ENCODE results near the gene PPFIA2.

PPFIA2 gene

DNA sequence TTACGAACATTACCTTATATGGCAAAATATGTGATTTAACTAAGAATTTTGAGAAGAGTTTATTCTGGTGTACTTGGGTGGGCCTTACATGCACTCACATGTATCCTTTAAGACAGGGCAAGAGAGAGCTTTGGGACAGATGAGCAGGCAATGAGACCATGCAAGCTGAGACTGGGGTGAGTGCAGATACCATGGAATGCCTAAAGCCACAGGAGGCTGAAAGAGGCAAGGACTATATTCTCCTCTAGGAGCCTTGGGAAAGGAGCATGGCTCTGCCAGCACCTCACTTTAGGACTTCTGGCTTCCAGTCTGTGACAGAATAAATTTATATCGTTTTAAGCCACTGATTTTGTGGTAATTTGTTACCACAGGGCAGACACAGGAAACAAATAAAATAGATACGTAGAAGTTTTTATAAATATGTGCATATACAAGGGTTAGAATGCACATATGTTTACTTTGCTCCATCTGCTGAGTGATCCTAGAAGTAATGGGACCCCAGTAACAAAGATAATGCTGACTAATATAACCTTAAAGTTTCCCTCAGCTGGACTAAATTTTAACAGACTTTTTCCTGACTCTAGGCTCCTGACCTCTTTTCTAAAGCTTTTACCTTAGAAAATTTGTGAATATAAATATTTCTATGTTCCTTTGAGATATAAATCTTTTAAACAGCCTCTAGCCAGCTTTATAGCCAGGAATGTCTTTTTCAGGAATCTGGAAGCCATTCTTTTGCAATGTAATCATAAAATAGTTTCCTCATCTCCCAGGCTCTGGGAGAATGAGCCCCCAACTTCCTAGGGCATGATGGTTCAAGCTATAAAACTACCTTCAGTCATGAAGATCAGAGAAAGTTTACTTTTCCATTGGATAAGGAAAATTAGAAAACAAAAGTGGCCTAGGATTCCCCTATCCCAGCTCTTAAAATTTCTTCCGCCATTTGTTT, 216.8 kb downstream of the PPFIA2 start:
- TF ChIP-seq CTCF (IDR thresholded peaks at IDR 0.05; ENCODE audit: extremely low read depth, insufficient read depth, missing control alignments): no peak
- no peak for DNase-seq (ENCODE audit: low spot score)
- in situ Hi-C loops (cut with MboI; ENCODE audit: low pct_unique_long_range_greater_than_20kb, low sequenced_read_pairs, unreplicated experiment): no loop called here

DNA sequence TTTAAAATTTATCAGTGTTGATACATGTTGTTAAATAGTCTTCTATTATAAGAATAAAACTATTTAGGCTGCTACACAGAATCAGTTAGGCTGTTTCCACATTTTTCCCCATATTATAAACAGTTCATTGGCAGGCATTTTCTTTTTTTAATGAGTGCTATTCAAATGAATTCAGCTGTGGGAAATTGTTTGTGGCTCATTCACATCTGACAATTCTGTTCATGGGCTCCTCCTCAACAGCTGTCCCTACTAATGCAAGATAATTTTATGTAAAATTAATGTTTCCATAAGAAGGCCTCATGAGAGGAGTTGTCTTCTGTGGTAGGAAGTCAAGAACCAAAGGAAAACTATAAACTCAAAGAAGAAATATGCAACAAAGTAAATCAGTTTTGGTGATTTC, 218.0 kb downstream of the PPFIA2 start:
- DNase-seq (ENCODE audit: low spot score): no peak
- TF ChIP-seq CTCF (IDR thresholded peaks at IDR 0.05; ENCODE audit: extremely low read depth, insufficient read depth, missing control alignments): no peak
- in situ Hi-C loops (cut with MboI; ENCODE audit: low pct_unique_long_range_greater_than_20kb, low sequenced_read_pairs, unreplicated experiment): no loop called here

GRCh38 chr12:81539279-81539678, 219.9 kb downstream of the PPFIA2 start:
- in situ Hi-C loops (cut with MboI; ENCODE audit: low pct_unique_long_range_greater_than_20kb, low sequenced_read_pairs, unreplicated experiment): no loop called here
- no peak for TF ChIP-seq CTCF (IDR thresholded peaks at IDR 0.05; ENCODE audit: extremely low read depth, insufficient read depth, missing control alignments)
- no peak for DNase-seq (ENCODE audit: low spot score)

DNA sequence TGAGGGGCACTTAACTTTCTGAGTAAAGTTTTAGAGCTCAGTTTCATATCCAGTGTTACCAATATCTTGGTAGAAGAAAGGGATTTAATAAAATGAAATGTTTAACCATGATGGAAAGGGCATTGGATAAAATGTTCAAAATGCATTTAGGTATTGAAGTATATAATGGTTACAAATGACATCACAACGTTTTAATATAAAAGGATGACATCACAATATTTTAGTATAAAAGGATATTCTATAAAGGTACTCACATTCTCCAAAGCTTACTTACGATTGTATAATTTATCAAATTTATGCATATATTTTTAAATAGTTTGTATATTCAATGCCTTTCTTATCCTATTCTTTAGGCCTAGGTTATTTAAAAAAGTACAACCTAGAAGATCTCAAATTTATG, 226.1 kb downstream of the PPFIA2 start:
- no peak for DNase-seq (ENCODE audit: low spot score)
- TF ChIP-seq CTCF (IDR thresholded peaks at IDR 0.05; ENCODE audit: extremely low read depth, insufficient read depth, missing control alignments): no peak
- in situ Hi-C loops (cut with MboI; ENCODE audit: low pct_unique_long_range_greater_than_20kb, low sequenced_read_pairs, unreplicated experiment): no loop called here

DNA sequence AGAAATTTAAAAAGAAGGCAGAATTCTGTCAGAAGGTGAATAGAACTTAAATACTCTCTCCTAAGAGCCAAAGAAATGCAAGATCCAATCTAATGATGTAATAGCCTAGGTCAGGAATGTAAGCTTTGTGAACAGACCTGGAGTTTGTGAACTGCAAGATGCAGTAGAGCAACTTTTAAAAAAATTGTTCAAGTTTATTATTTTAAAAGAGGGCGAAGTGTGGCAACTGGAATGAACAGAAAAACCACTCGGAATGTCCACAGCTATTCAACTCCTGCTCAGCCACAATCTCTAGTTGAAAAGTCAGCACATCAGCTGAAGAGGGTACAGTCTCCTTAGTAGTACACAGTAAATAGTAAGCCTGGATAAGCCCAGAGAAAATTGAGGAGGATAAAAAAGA, 228.8 kb downstream of the PPFIA2 start:
- no peak for DNase-seq (ENCODE audit: low spot score)
- in situ Hi-C loops (cut with MboI; ENCODE audit: low pct_unique_long_range_greater_than_20kb, low sequenced_read_pairs, unreplicated experiment): no loop called here
- TF ChIP-seq CTCF (IDR thresholded peaks at IDR 0.05; ENCODE audit: extremely low read depth, insufficient read depth, missing control alignments): no peak

GRCh38 chr12:81520064-81520945, 238.8 kb downstream of the PPFIA2 start:
- no peak for TF ChIP-seq CTCF (IDR thresholded peaks at IDR 0.05; ENCODE audit: extremely low read depth, insufficient read depth, missing control alignments)
- in situ Hi-C loops (cut with MboI; ENCODE audit: low pct_unique_long_range_greater_than_20kb, low sequenced_read_pairs, unreplicated experiment): no loop called here
- no peak for DNase-seq (ENCODE audit: low spot score)
